ENCODE measurements around the gene OCA2.

Gene OCA2

GRCh38 chr15:27897481-27897880, 201.6 kb downstream of the OCA2 start:
- TF ChIP-seq, protein P1, sequence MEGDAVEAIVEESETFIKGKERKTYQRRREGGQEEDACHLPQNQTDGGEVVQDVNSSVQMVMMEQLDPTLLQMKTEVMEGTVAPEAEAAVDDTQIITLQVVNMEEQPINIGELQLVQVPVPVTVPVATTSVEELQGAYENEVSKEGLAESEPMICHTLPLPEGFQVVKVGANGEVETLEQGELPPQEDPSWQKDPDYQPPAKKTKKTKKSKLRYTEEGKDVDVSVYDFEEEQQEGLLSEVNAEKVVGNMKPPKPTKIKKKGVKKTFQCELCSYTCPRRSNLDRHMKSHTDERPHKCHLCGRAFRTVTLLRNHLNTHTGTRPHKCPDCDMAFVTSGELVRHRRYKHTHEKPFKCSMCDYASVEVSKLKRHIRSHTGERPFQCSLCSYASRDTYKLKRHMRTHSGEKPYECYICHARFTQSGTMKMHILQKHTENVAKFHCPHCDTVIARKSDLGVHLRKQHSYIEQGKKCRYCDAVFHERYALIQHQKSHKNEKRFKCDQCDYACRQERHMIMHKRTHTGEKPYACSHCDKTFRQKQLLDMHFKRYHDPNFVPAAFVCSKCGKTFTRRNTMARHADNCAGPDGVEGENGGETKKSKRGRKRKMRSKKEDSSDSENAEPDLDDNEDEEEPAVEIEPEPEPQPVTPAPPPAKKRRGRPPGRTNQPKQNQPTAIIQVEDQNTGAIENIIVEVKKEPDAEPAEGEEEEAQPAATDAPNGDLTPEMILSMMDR (conservative IDR thresholded peaks at IDR 0.05; ENCODE audit: control insufficient read depth, insufficient read depth, low read depth, low read length) = no peak
- H3K4me3 ChIP-seq (ENCODE audit: control insufficient read depth, low read depth, low read length) = no peak overlapping the region
- no peak for DNase-seq (ENCODE audit: low read depth)

DNA sequence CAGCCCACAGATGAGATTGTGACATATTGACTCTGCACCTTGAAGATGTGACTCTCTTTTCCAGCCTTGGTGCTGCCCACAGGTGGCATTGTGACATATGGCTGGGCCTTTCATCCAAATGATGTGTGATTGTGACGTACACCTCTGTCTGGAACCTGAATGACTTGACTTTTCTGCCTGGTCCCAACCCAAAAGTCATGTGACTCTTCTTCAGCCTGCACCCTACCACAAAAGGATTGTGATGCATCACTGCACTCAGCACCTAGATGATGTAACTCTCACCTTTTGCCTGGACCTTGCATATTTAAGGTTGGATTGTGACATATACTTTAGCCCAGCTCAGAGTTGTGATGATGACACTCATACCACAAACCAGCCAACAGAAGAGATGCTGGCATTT, 204.5 kb downstream of the OCA2 start:
- no peak overlapping the region for H3K4me3 ChIP-seq (ENCODE audit: control insufficient read depth, low read depth, low read length)
- DNase-seq (ENCODE audit: low read depth) = no peak
- TF ChIP-seq, protein P1 (conservative IDR thresholded peaks at IDR 0.05; ENCODE audit: control insufficient read depth, insufficient read depth, low read depth, low read length) = no peak

- no peak overlapping the region for H3K4me3 ChIP-seq (ENCODE audit: control insufficient read depth, low read depth, low read length)
- DNase-seq (ENCODE audit: low read depth) = no peak
- TF ChIP-seq, protein P1 (conservative IDR thresholded peaks at IDR 0.05; ENCODE audit: control insufficient read depth, insufficient read depth, low read depth, low read length) = no peak
Observed at GRCh38 chr15:27889258-27889657, 209.9 kb downstream of the OCA2 start.

GRCh38 chr15:27885201-27885600, 213.9 kb downstream of the OCA2 start:
- H3K4me3 ChIP-seq (ENCODE audit: control insufficient read depth, low read depth, low read length) = no peak overlapping the region
- TF ChIP-seq, protein P1 (conservative IDR thresholded peaks at IDR 0.05; ENCODE audit: control insufficient read depth, insufficient read depth, low read depth, low read length) = no peak
- DNase-seq (ENCODE audit: low read depth) = no peak

DNA sequence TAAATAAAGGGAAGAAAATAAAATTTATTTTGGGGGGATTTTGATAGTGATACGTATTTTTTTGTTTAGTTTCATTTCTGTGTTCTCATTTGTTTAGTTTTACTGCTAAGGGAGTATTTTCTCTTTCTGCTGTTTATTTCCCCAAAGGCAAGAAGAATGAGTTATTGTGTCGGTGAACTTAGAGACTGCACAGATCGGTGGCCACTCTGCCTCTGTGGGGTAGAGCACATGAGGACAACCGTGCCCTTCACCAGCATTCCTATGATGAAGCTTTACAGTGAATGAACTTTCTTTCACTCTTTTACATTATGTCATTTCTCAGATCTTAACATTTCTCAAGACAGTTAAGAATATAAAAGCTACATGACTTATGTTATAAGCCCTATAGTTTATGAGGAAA, 214.4 kb downstream of the OCA2 start:
- TF ChIP-seq, protein P1 (conservative IDR thresholded peaks at IDR 0.05; ENCODE audit: control insufficient read depth, insufficient read depth, low read depth, low read length) = no peak
- no peak for DNase-seq (ENCODE audit: low read depth)
- H3K4me3 ChIP-seq (ENCODE audit: control insufficient read depth, low read depth, low read length) = no peak overlapping the region

DNA sequence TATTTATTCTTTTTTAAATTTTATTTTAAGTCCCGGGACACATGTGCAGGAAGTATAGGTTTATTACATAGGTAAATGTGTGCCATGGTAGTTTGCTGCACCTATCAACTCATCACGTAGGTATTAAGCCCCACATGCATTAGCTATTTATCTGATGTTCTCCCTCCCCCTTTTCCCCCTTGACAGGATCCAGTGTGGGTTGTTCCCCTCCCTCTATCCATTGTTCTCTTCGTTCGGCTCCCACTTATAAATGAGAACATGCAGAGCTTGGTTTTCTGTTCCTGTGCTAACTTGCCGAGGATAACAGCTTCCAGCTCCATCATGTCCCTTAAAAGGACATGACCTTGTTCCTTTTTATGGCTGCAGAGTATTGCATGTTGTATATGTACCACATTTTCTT, 220.3 kb downstream of the OCA2 start:
- H3K4me3 ChIP-seq (ENCODE audit: control insufficient read depth, low read depth, low read length) = no peak overlapping the region
- TF ChIP-seq, protein P1 (conservative IDR thresholded peaks at IDR 0.05; ENCODE audit: control insufficient read depth, insufficient read depth, low read depth, low read length) = no peak
- DNase-seq (ENCODE audit: low read depth) = no peak

DNA sequence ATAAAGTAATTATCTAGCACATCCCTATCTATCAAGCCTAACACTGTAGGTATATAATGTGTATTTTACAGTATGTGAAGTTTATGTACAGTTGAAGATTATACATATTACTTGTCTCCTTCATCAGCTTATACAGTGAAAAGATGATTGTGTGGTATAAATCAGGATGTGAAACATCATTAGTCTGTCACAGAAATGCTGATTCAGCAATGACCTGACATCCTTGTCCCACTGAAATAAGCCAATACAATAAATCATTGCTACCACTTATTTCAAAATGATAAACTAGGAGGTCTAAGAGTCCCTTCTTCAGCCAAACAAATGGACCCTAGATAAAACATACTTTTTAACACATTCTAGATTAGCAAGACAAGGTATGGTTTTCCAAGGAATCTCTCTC, 225.3 kb downstream of the OCA2 start:
- TF ChIP-seq, protein P1 (conservative IDR thresholded peaks at IDR 0.05; ENCODE audit: control insufficient read depth, insufficient read depth, low read depth, low read length) = no peak
- no peak for DNase-seq (ENCODE audit: low read depth)
- H3K4me3 ChIP-seq (ENCODE audit: control insufficient read depth, low read depth, low read length) = no peak overlapping the region
